Stimulated activated CD8-positive, alpha-beta memory T cell treated with anti-CD3 and anti-CD28 coated beads, Interleukin-15, amount 100 ng/mL, for 48 hours (primary cell): Measurements from ENCODE around the gene PAK5.

Source experiments
- DNase-seq, 2 donors: peaks; one replicate each; pipeline ENCODE4 v3.0.0-alpha.2; 2020; ENCODE audit warnings: low read depth in 2 of 2

The PAK5 gene

GRCh38 chr20:9838378-9839295 is at the start of gene PAK5:
TSS of gene PAK5 (minus strand) at chr20:9839076. CDS start at chr20:9644328, 194,748 bp downstream.
- DNase-seq, result no peak

- no peak for DNase-seq
These were observed 48.8 kb upstream of the PAK5 start for GRCh38 chr20:9887706-9888105.

GRCh38 chr20:9886227-9886626 is 47.4 kb upstream of the PAK5 start:
- DNase-seq, result no peak

GRCh38 chr20:9884666-9885065 is 45.8 kb upstream of the PAK5 start:
- no peak for DNase-seq

GRCh38 chr20:9884061-9884460 is 45.2 kb upstream of the PAK5 start:
- no peak for DNase-seq

- DNase-seq, result no peak
These were observed 39.1 kb upstream of the PAK5 start for GRCh38 chr20:9877932-9878495.

GRCh38 chr20:9867196-9867980 is 28.5 kb upstream of the PAK5 start:
- no peak for DNase-seq

- DNase-seq, result no peak
These were observed 13.7 kb upstream of the PAK5 start for GRCh38 chr20:9852566-9852965.

- no peak for DNase-seq
These were observed 750 bp upstream of the PAK5 start for GRCh38 chr20:9839626-9840025.

- no peak for DNase-seq
These were observed 870 bp downstream of the PAK5 start for GRCh38 chr20:9838035-9838377.

GRCh38 chr20:9837634-9838033 is 1.2 kb downstream of the PAK5 start:
- no peak for DNase-seq

- DNase-seq, result no peak
These were observed 3.6 kb downstream of the PAK5 start for GRCh38 chr20:9835302-9835701.

GRCh38 chr20:9831032-9831431 is 7.8 kb downstream of the PAK5 start:
- DNase-seq, result no peak

GRCh38 chr20:9829835-9830234 is 9.0 kb downstream of the PAK5 start:
- DNase-seq, result no peak

- DNase-seq, result no peak
These were observed 21.2 kb downstream of the PAK5 start for GRCh38 chr20:9817654-9818053.

- DNase-seq, result no peak
These were observed 23.2 kb downstream of the PAK5 start for GRCh38 chr20:9815632-9816031.

GRCh38 chr20:9810738-9811137 is 28.1 kb downstream of the PAK5 start:
- no peak for DNase-seq

GRCh38 chr20:9809271-9809670 is 29.6 kb downstream of the PAK5 start:
- DNase-seq, result no peak

- DNase-seq, result no peak
These were observed 30.7 kb downstream of the PAK5 start for GRCh38 chr20:9808166-9808565.

- DNase-seq, result no peak
These were observed 31.7 kb downstream of the PAK5 start for GRCh38 chr20:9807136-9807535.

- no peak for DNase-seq
These were observed 38.5 kb downstream of the PAK5 start for GRCh38 chr20:9800421-9800820.

GRCh38 chr20:9794831-9795230 is 44.0 kb downstream of the PAK5 start:
- DNase-seq, result no peak

- DNase-seq, result no peak
These were observed 46.2 kb downstream of the PAK5 start for GRCh38 chr20:9792674-9793073.
